Kidney (tissue), 14 donors: ENCODE results near the gene FRMD6. TPM values are rescaled to one million over a fixed set of nuclear protein-coding genes. Genes with fewer than 3 reads are reported as not detected.

ENCODE experiments used
- DNase-seq, 5 donors: peaks; one replicate each; pipeline ENCODE4 v3.0.0-alpha.2; 2013 to 2020
- FAIRE-seq: peaks from 2 replicates; lab custom pipeline; 2012; peaks lifted over from hg19 to GRCh38; lab: Jason Lieb, UNC
- H3K27ac ChIP-seq, 2 donors: one replicate each; pipeline ENCODE4 v1.7.0; 2013; ENCODE audit warnings: low read depth in 2 of 2, low read length in 2 of 2, inconsistent platforms in 1 of 2
- H3K27me3 ChIP-seq: one replicate; pipeline ENCODE4 v1.7.1; 2013; ENCODE audit warnings: low read length, inconsistent platforms; ENCODE audit not compliant: control insufficient read depth, insufficient read depth
- H3K36me3 ChIP-seq, 3 donors: one replicate each; pipeline versions ENCODE4 v1.7.0 to v1.7.1; 2013; ENCODE audit warnings: low read length in 3 of 3, control low read depth in 1 of 3, inconsistent platforms in 1 of 3; ENCODE audit not compliant: insufficient read depth in 3 of 3, control insufficient read depth in 2 of 3
- H3K4me1 ChIP-seq, 3 donors: one replicate each; pipeline versions ENCODE4 v1.7.0 to v1.7.1; 2013; ENCODE audit warnings: low read length in 3 of 3, inconsistent platforms in 1 of 3, low read depth in 1 of 3; ENCODE audit not compliant: control insufficient read depth in 2 of 3, insufficient read depth in 2 of 3
- H3K4me3 ChIP-seq, 3 donors: one replicate each; pipeline versions ENCODE4 v1.7.0 to v1.8.1; 2013; ENCODE audit warnings: low read length in 3 of 3, control low read depth in 1 of 3, inconsistent platforms in 1 of 3
- H3K9ac ChIP-seq, 3 donors: one replicate each; pipeline versions ENCODE4 v1.7.0 to v1.7.1; 2013; ENCODE audit warnings: low read length in 3 of 3, control low read depth in 1 of 3, inconsistent platforms in 1 of 3
- H3K9me3 ChIP-seq, 3 donors: one replicate each; pipeline versions ENCODE4 v1.7.0 to v1.7.1; 2013; ENCODE audit warnings: low read length in 3 of 3, control low read depth in 1 of 3, inconsistent platforms in 1 of 3; ENCODE audit not compliant: control insufficient read depth in 2 of 3, insufficient read depth in 1 of 3
- CTCF ChIP-seq: IDR thresholded peaks from 3 replicates; pipeline ENCODE4 v1.5.1; 2012; ENCODE audit warnings: mild to moderate bottlenecking, moderate library complexity, borderline replicate concordance; ENCODE audit not compliant: insufficient read depth; ENCODE audit errors: extremely low read depth
- intact Hi-C: fragments of 100-400 bp; cut with DNase I; formaldehyde crosslinking; loops from one replicate; pipeline ENCODE4 v1.11.1; 2022
- polyA plus RNA-seq: library from polyadenylated mRNA; stranded (reverse); fragments of 350-450 nt; fragmentation: Illumina TruSeq; extraction: RNeasy Lipid Tissue Mini Kit (QIAGEN cat#74804); gene quantifications from one replicate; pipeline ENCODE4 v1.2.3, GENCODE V29; 2014; ENCODE audit warnings: low read depth, low replicate concordance; ENCODE audit not compliant: insufficient read depth
- total RNA-seq: library from RNA; stranded (reverse); fragmentation: NEBNext Ultra II Directional; extraction: Animal tissue kit (Norgen Biotek cat#: 25700); gene quantifications from one replicate; pipeline ENCODE4 v1.2.1, GENCODE V29; 2021
- donor health status: control.
- donor health status: control.
- donor health status: control.
- donor health status: control.
- donor health status: control.
- donor health status: DM: yes; HTN: yes; CAD: no.
- donor health status: Normal renal cell carcinoma (clear cell type).

FRMD6 gene
- total and polyA plus RNA-seq, 2 donors from 2014 or later = 2.4 to 16.5 TPM

- H3K36me3 ChIP-seq = no peaks in the 10 kb centered on the region
- no peak overlapping the region for H3K9ac ChIP-seq
Observed at GRCh38 chr14:51726166-51726899, 74.6 kb downstream of the FRMD6 start.

GRCh38 chr14:51727526-51727925, 75.8 kb downstream of the FRMD6 start:
- Histone ChIP-seq H3K36me3 (no peaks in the 10 kb centered on the region), H3K27ac (no peak overlapping the region), H3K4me1 (no peaks in the 10 kb centered on the region), H3K27me3 (no peaks in the 10 kb centered on the region), H3K9me3 (no peaks in the 10 kb centered on the region), H3K4me3 (no peak overlapping the region), H3K9ac (no peak overlapping the region)
- FAIRE-seq (no peak), DNase-seq (no peak)
- intact Hi-C loops = no loop called here
- no peak for TF ChIP-seq CTCF

More at GRCh38 chr14:51726166-51726899, 74.6 kb downstream of the FRMD6 start:
- DNase-seq (no peak), FAIRE-seq (no peak)
- no peaks in the 10 kb centered on the region for H3K27me3 ChIP-seq
- H3K4me1 ChIP-seq = no peaks in the 10 kb centered on the region
- TF ChIP-seq CTCF = no peak
- intact Hi-C loops = no loop called here
- H3K4me3 ChIP-seq = no peak overlapping the region
- H3K9me3 ChIP-seq = no peaks in the 10 kb centered on the region
- no peak overlapping the region for H3K27ac ChIP-seq

- Histone ChIP-seq H3K4me1 (no peaks in the 10 kb centered on the region), H3K36me3 (no peaks in the 10 kb centered on the region), H3K27ac (no peak overlapping the region), H3K9ac (no peak overlapping the region), H3K27me3 (no peaks in the 10 kb centered on the region), H3K9me3 (no peaks in the 10 kb centered on the region), H3K4me3 (no peak overlapping the region)
- DNase-seq (no peak), FAIRE-seq (no peak)
- intact Hi-C loops = no loop called here
- TF ChIP-seq CTCF = no peak
Observed at GRCh38 chr14:51730098-51730497, 78.4 kb downstream of the FRMD6 start.

GRCh38 chr14:51730684-51731083, 79.0 kb downstream of the FRMD6 start:
- DNase-seq (no peak), FAIRE-seq (no peak)
- H3K9ac ChIP-seq = no peak overlapping the region
- H3K4me1 ChIP-seq = no peaks in the 10 kb centered on the region
- no peak overlapping the region for H3K4me3 ChIP-seq
- H3K9me3 ChIP-seq = no peaks in the 10 kb centered on the region
- no peaks in the 10 kb centered on the region for H3K36me3 ChIP-seq
- no peak overlapping the region for H3K27ac ChIP-seq
- intact Hi-C loops = no loop called here
- no peak for TF ChIP-seq CTCF
- H3K27me3 ChIP-seq = no peaks in the 10 kb centered on the region
